HL-60 (cell line): ENCODE measurements around the gene OR2T35.
"Not testable (repeated sequence)": the region's sequence is repeated elsewhere in the genome, so short reads cannot be mapped to it uniquely, and the experiment has no call there.

Experiments
- DNase-seq, 2 experiments: peaks; one replicate each; pipeline ENCODE4 v3.0.0-alpha.2; 2010 to 2020; ENCODE audit warnings: low read depth in 1 of 2, low spot score in 1 of 2
- H3K27ac ChIP-seq: fragments of 250-450 bp; sonication (Bioruptor Pico); replicated peaks from 2 replicates; pipeline ENCODE4 v1.5.1; 2020; ENCODE audit warnings: mild to moderate bottlenecking, moderate library complexity
- H3K27me3 ChIP-seq: fragments of 250-450 bp; sonication (Bioruptor Pico); 2 replicates; pipeline ENCODE4 v1.5.1; 2021; ENCODE audit warnings: mild to moderate bottlenecking, moderate library complexity; ENCODE audit not compliant: insufficient read depth, poor library complexity, severe bottlenecking
- H3K4me3 ChIP-seq: replicated peaks from 2 replicates; pipeline ENCODE4 v1.5.1; 2011; ENCODE audit warnings: mild to moderate bottlenecking, control low read depth, low read length; ENCODE audit not compliant: insufficient read depth
- GABPA ChIP-seq: IDR thresholded peaks from 2 replicates; pipeline ENCODE4 v1.6.1; 2012; ENCODE audit warnings: low read depth
- POLR2AphosphoS5 ChIP-seq: IDR thresholded peaks from 2 replicates; pipeline ENCODE4 v1.6.1; 2012; ENCODE audit warnings: low read depth
- REST ChIP-seq: IDR thresholded peaks from 2 replicates; pipeline ENCODE4 v1.6.1; 2012; ENCODE audit warnings: low read depth; ENCODE audit not compliant: insufficient replicate concordance
- SPI1 ChIP-seq: IDR thresholded peaks from 2 replicates; pipeline ENCODE4 v1.6.1; 2012; ENCODE audit warnings: low read depth, mild to moderate bottlenecking, borderline replicate concordance
- long read RNA-seq: library from polyadenylated mRNA; unstranded; transcript quantifications from one replicate; pipeline ENCODE4 v2.0.0, GENCODE V29; 2020
- TF ChIP-seq, protein P1 (sequence below): IDR thresholded peaks from one replicate; pipeline ENCODE4 v1.5.1; 2011; ENCODE audit warnings: low read length, control low read depth, inconsistent platforms; ENCODE audit not compliant: insufficient read depth

The OR2T35 gene
- long read RNA-seq = 0 reads

GRCh38 chr1:248645178-248645577 lies at the start of gene OR2T35:
Gene OR2T35, minus strand, starts transcription at chr1:248645278. Its CDS starts 6,020 bp downstream, at chr1:248639258.
- not testable (repeated sequence) for DNase-seq

GRCh38 chr1:248691567-248692155 lies 46.6 kb upstream of the OR2T35 start:
- no peak overlapping the region for H3K27ac ChIP-seq
- no peaks in the 10 kb centered on the region for H3K27me3 ChIP-seq
- TF ChIP-seq, protein P1, sequence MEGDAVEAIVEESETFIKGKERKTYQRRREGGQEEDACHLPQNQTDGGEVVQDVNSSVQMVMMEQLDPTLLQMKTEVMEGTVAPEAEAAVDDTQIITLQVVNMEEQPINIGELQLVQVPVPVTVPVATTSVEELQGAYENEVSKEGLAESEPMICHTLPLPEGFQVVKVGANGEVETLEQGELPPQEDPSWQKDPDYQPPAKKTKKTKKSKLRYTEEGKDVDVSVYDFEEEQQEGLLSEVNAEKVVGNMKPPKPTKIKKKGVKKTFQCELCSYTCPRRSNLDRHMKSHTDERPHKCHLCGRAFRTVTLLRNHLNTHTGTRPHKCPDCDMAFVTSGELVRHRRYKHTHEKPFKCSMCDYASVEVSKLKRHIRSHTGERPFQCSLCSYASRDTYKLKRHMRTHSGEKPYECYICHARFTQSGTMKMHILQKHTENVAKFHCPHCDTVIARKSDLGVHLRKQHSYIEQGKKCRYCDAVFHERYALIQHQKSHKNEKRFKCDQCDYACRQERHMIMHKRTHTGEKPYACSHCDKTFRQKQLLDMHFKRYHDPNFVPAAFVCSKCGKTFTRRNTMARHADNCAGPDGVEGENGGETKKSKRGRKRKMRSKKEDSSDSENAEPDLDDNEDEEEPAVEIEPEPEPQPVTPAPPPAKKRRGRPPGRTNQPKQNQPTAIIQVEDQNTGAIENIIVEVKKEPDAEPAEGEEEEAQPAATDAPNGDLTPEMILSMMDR = no peak
- TF ChIP-seq POLR2AphosphoS5 (no peak), GABPA (no peak), SPI1 (no peak), REST (no peak)
- no peak for DNase-seq
- H3K4me3 ChIP-seq = no peak overlapping the region

More at GRCh38 chr1:248645178-248645577, at the start of gene OR2T35:
- not testable (repeated sequence) for H3K27me3 ChIP-seq, H3K4me3 ChIP-seq, H3K27ac ChIP-seq

- Histone ChIP-seq H3K27ac (no peak overlapping the region), H3K27me3 (no peaks in the 10 kb centered on the region), H3K4me3 (no peak overlapping the region)
- DNase-seq = no peak
- no peak for TF ChIP-seq SPI1
- TF ChIP-seq, protein P1 = no peak
- TF ChIP-seq POLR2AphosphoS5 = no peak
- TF ChIP-seq REST = no peak
Measured at GRCh38 chr1:248688527-248689298, 43.6 kb upstream of the OR2T35 start.

- DNase-seq = no peak
- no peaks in the 10 kb centered on the region for H3K27me3 ChIP-seq
Measured at GRCh38 chr1:248686815-248687214, 41.7 kb upstream of the OR2T35 start.

More at GRCh38 chr1:248686815-248687214, 41.7 kb upstream of the OR2T35 start:
- no peak for TF ChIP-seq SPI1
- TF ChIP-seq, protein P1 = no peak
- TF ChIP-seq REST = no peak
- TF ChIP-seq GABPA = no peak
- TF ChIP-seq POLR2AphosphoS5 = no peak
- Histone ChIP-seq H3K27ac (no peak overlapping the region), H3K4me3 (no peak overlapping the region)
